Keratinocyte (primary cell): Measurements from ENCODE around the gene CERKL. TPM values are rescaled to one million over a fixed set of nuclear protein-coding genes. Genes with fewer than 3 reads are reported as not detected.

Experiments
- DNase-seq: peaks from one replicate; pipeline ENCODE4 v3.0.0-alpha.2; 2011; ENCODE audit warnings: low read depth, missing footprints, low spot score
- FAIRE-seq: peaks from 2 replicates; lab custom pipeline; 2011; peaks lifted over from hg19 to GRCh38; lab: Jason Lieb, UNC
- H2AFZ ChIP-seq: 2 replicates; pipeline ENCODE4 v1.6.0; 2012; ENCODE audit warnings: low read length, control low read depth, inconsistent platforms; ENCODE audit not compliant: control insufficient read depth
- H3K27ac ChIP-seq: 2 replicates; pipeline ENCODE4 v1.5.1; 2011; ENCODE audit warnings: low read length; ENCODE audit not compliant: control insufficient read depth, insufficient read depth
- H3K27me3 ChIP-seq: 3 replicates; pipeline ENCODE4 v1.6.0; 2011; ENCODE audit warnings: low read length; ENCODE audit not compliant: control insufficient read depth, insufficient read depth; ENCODE audit errors: extremely low read depth
- H3K36me3 ChIP-seq, 2 experiments: 2 replicates in 1 of 2; 3 replicates in 1 of 2; pipeline ENCODE4 v1.5.1; 2011; ENCODE audit warnings: low read length in 2 of 2, mild to moderate bottlenecking in 1 of 2; ENCODE audit not compliant: control insufficient read depth in 2 of 2, insufficient read depth in 2 of 2; ENCODE audit errors: extremely low read depth in 1 of 2
- H3K4me1 ChIP-seq: 3 replicates; pipeline ENCODE4 v1.5.1; 2011; ENCODE audit warnings: low read length; ENCODE audit not compliant: control insufficient read depth, insufficient read depth; ENCODE audit errors: extremely low read depth
- H3K4me2 ChIP-seq: 3 replicates; pipeline ENCODE4 v1.6.0; 2011; ENCODE audit warnings: low read depth, low read length; ENCODE audit not compliant: control insufficient read depth, insufficient read depth; ENCODE audit errors: extremely low read depth
- H3K4me3 ChIP-seq, 3 experiments: fragments of 200-600 bp in 1 of 3; sonication (generic) in 1 of 3; 2 replicates in 2 of 3; 3 replicates in 1 of 3; pipeline ENCODE4 v1.5.1; 2011 to 2016; ENCODE audit warnings: low read length in 3 of 3, mild to moderate bottlenecking in 3 of 3, control low read depth in 2 of 3, inconsistent platforms in 1 of 3, low read depth in 1 of 3, mixed read lengths in 1 of 3, mixed run types in 1 of 3, moderate library complexity in 1 of 3; ENCODE audit not compliant: control insufficient read depth in 2 of 3, insufficient read depth in 2 of 3; ENCODE audit errors: extremely low read depth in 1 of 3
- H3K79me2 ChIP-seq: 2 replicates; pipeline ENCODE4 v1.6.0; 2012; ENCODE audit warnings: low read length; ENCODE audit not compliant: control insufficient read depth, insufficient read depth
- H3K9ac ChIP-seq: 3 replicates; pipeline ENCODE4 v1.6.0; 2011; ENCODE audit warnings: low read length; ENCODE audit not compliant: control insufficient read depth, insufficient read depth; ENCODE audit errors: extremely low read depth
- H3K9me1 ChIP-seq: 3 replicates; pipeline ENCODE4 v1.6.0; 2011; ENCODE audit warnings: low read length; ENCODE audit not compliant: control insufficient read depth, insufficient read depth; ENCODE audit errors: extremely low read depth
- H3K9me3 ChIP-seq: 2 replicates; pipeline ENCODE4 v1.5.1; 2012; ENCODE audit warnings: low read depth, low read length; ENCODE audit not compliant: control insufficient read depth
- H4K20me1 ChIP-seq: 3 replicates; pipeline ENCODE4 v1.6.0; 2011; ENCODE audit warnings: low read length; ENCODE audit not compliant: control insufficient read depth, insufficient read depth; ENCODE audit errors: extremely low read depth
- CTCF ChIP-seq, 3 experiments: IDR thresholded peaks in 1 of 3; conservative IDR thresholded peaks in 1 of 3; optimal IDR thresholded peaks in 1 of 3; 2 replicates in 2 of 3; 3 replicates in 1 of 3; pipeline versions ENCODE3 to v1.5.1; 2011; ENCODE audit warnings: low read length in 3 of 3, mild to moderate bottlenecking in 3 of 3, moderate library complexity in 2 of 3, control low read depth in 1 of 3, inconsistent platforms in 1 of 3; ENCODE audit not compliant: insufficient read depth in 2 of 3; ENCODE audit errors: extremely low read depth in 1 of 3
- EZH2 ChIP-seq: IDR thresholded peaks from one replicate; pipeline ENCODE4 v1.6.1; 2012; ENCODE audit warnings: inconsistent platforms, mild to moderate bottlenecking, low read length, moderate library complexity
- dilution Hi-C: fragments of 300-500 bp; cut with MboI; formaldehyde crosslinking; loops from one replicate; pipeline ENCODE4 v1.7.0; 2020; ENCODE audit warnings: low sequenced_read_pairs; ENCODE audit not compliant: extremely low pct_ligation_motif_present
- polyA plus RNA-seq, 5 experiments: library from polyadenylated mRNA; depleted of rRNA in 3 of 5; stranded (reverse) in 3 of 5; stranded (forward) in 1 of 5; unstranded in 1 of 5; fragments of >200 nt; gene quantifications; 1 replicate in 1 of 5; 2 replicates in 3 of 5; 3 replicates in 1 of 5; pipeline versions ENCODE4 v1.2.1 to v1.2.3, GENCODE V29; 2011 to 2012; ENCODE audit warnings: missing spikeins in 2 of 5, low read depth in 1 of 5, low replicate concordance in 1 of 5

Gene CERKL
- polyA plus RNA-seq, 1 donor (not counting 4 experiments of a cell fraction or from before 2014, with no cell fraction given): 0.03 TPM

- Histone ChIP-seq H4K20me1 (no peaks in the 10 kb centered on the region), H3K27me3 (peaks cover 92% of the 10 kb centered on the region), H3K9me3 (no peaks in the 10 kb centered on the region), H3K36me3 (no peaks in the 10 kb centered on the region), H3K79me2 (no peaks in the 10 kb centered on the region), H3K4me3 (no peak overlapping the region), H3K9me1 (no peaks in the 10 kb centered on the region), H2AFZ (no peak overlapping the region), H3K4me2 (no peak overlapping the region), H3K9ac (no peak overlapping the region), H3K27ac (no peak overlapping the region), H3K4me1 (peaks cover 6% of the 10 kb centered on the region)
- no peak for DNase-seq
- FAIRE-seq: no peak
- dilution Hi-C loops: no loop called here
- TF ChIP-seq CTCF (optimal IDR thresholded peaks at IDR 0.05 in 1 of 3, IDR thresholded peaks at IDR 0.05 in 1 of 3, conservative IDR thresholded peaks at IDR 0.05 in 1 of 3; ENCODE audit: extremely low read depth in 1 of 3, insufficient read depth in 2 of 3, low read length in 3 of 3) (no peak), EZH2 (peak; percentile 3)
Observed at GRCh38 chr2:181682026-181682789, 25.3 kb upstream of the CERKL start.

GRCh38 chr2:181680937-181681811, 24.3 kb upstream of the CERKL start:
- H2AFZ ChIP-seq: no peak overlapping the region
- H3K9me3 ChIP-seq: no peaks in the 10 kb centered on the region
- peaks cover 84% of the 10 kb centered on the region for H3K27me3 ChIP-seq
- H3K4me3 ChIP-seq: peak overlapping the region in 1 of 3 experiments; percentile 17
- H4K20me1 ChIP-seq: no peaks in the 10 kb centered on the region
- TF ChIP-seq EZH2: peak; percentile 90
- TF ChIP-seq CTCF (optimal IDR thresholded peaks at IDR 0.05 in 1 of 3, IDR thresholded peaks at IDR 0.05 in 1 of 3, conservative IDR thresholded peaks at IDR 0.05 in 1 of 3; ENCODE audit: extremely low read depth in 1 of 3, insufficient read depth in 2 of 3, low read length in 3 of 3): no peak
- H3K79me2 ChIP-seq: no peaks in the 10 kb centered on the region
- dilution Hi-C loops: no loop called here
- no peak for DNase-seq
- H3K9me1 ChIP-seq: no peaks in the 10 kb centered on the region
- no peak for FAIRE-seq
- no peak overlapping the region for H3K27ac ChIP-seq
- no peak overlapping the region for H3K9ac ChIP-seq
- peaks cover 6% of the 10 kb centered on the region for H3K4me1 ChIP-seq
- H3K36me3 ChIP-seq: no peaks in the 10 kb centered on the region
- H3K4me2 ChIP-seq: peak overlapping the region; percentile 59
